Trophoblast cell (in vitro differentiated cells and primary cell): Measurements from ENCODE around the gene OTOG.

Experiments used
- DNase-seq, 2 donors: peaks; one replicate each; pipeline ENCODE4 v3.0.0-alpha.2; 2016
- H2AFZ ChIP-seq: 2 replicates; pipeline ENCODE4 v1.6.1; 2013; ENCODE audit warnings: low read length, moderate library complexity, mild to moderate bottlenecking; ENCODE audit not compliant: insufficient read depth, poor library complexity
- H2AK5ac ChIP-seq: 2 replicates; pipeline ENCODE4 v1.6.1; 2013; ENCODE audit warnings: mild to moderate bottlenecking, low read length
- H2BK120ac ChIP-seq: 2 replicates; pipeline ENCODE4 v1.6.1; 2013; ENCODE audit warnings: low read length, mild to moderate bottlenecking, moderate library complexity; ENCODE audit not compliant: insufficient read depth, poor library complexity
- H2BK12ac ChIP-seq: 2 replicates; pipeline ENCODE4 v1.6.1; 2013; ENCODE audit warnings: mild to moderate bottlenecking, low read length, moderate library complexity
- H2BK5ac ChIP-seq: 2 replicates; pipeline ENCODE4 v1.6.1; 2013; ENCODE audit warnings: low read length, low read depth, moderate library complexity, mild to moderate bottlenecking; ENCODE audit not compliant: poor library complexity
- H3K14ac ChIP-seq: 2 replicates; pipeline ENCODE4 v1.6.1; 2013; ENCODE audit warnings: mild to moderate bottlenecking, low read length
- H3K18ac ChIP-seq: 2 replicates; pipeline ENCODE4 v1.6.1; 2013; ENCODE audit warnings: mild to moderate bottlenecking, low read length
- H3K23ac ChIP-seq: 2 replicates; pipeline ENCODE4 v1.6.1; 2013; ENCODE audit warnings: low read length
- H3K27ac ChIP-seq: 2 replicates; pipeline ENCODE4 v1.5.1; 2013; ENCODE audit warnings: low read depth, mild to moderate bottlenecking, inconsistent platforms, low read length, moderate library complexity
- H3K27me3 ChIP-seq: 2 replicates; pipeline ENCODE4 v1.6.1; 2013; ENCODE audit warnings: inconsistent platforms, mild to moderate bottlenecking, low read length, moderate library complexity; ENCODE audit not compliant: insufficient read depth
- H3K36me3 ChIP-seq, 2 experiments: 1 replicate in 1 of 2; 2 replicates in 1 of 2; pipeline ENCODE4 v1.6.1; 2013; ENCODE audit warnings: low read length in 2 of 2, mild to moderate bottlenecking in 2 of 2, moderate library complexity in 1 of 2; ENCODE audit not compliant: insufficient read depth in 2 of 2, control insufficient read depth in 1 of 2
- H3K4ac ChIP-seq: 2 replicates; pipeline ENCODE4 v1.6.1; 2013; ENCODE audit warnings: low read depth, mild to moderate bottlenecking, low read length, moderate library complexity
- H3K4me1 ChIP-seq, 2 experiments: 1 replicate in 1 of 2; 2 replicates in 1 of 2; pipeline ENCODE4 v1.6.1; 2013; ENCODE audit warnings: low read length in 2 of 2, mild to moderate bottlenecking in 2 of 2, moderate library complexity in 1 of 2; ENCODE audit not compliant: insufficient read depth in 2 of 2, control insufficient read depth in 1 of 2
- H3K4me2 ChIP-seq: 2 replicates; pipeline ENCODE4 v1.6.1; 2013; ENCODE audit warnings: inconsistent platforms, mild to moderate bottlenecking, low read length, moderate library complexity
- H3K4me3 ChIP-seq: 2 replicates; pipeline ENCODE4 v1.5.1; 2013; ENCODE audit warnings: mild to moderate bottlenecking, low read depth, low read length, inconsistent platforms
- H3K79me1 ChIP-seq: one replicate; pipeline ENCODE4 v1.6.1; 2013; ENCODE audit warnings: low read length
- H3K79me2 ChIP-seq: 2 replicates; pipeline ENCODE4 v1.6.1; 2013; ENCODE audit warnings: low read length, mild to moderate bottlenecking; ENCODE audit not compliant: control insufficient read depth, insufficient read depth, poor library complexity
- H3K9ac ChIP-seq: 2 replicates; pipeline ENCODE4 v1.6.1; 2013; ENCODE audit warnings: mild to moderate bottlenecking, low read length
- H3K9me3 ChIP-seq: 2 replicates; pipeline ENCODE4 v1.6.1; 2013; ENCODE audit warnings: low read depth, mild to moderate bottlenecking, control low read depth, inconsistent platforms, low read length; ENCODE audit not compliant: insufficient read depth
- H4K12ac ChIP-seq: 2 replicates; pipeline ENCODE4 v1.6.1; 2013; ENCODE audit warnings: low read depth, mild to moderate bottlenecking, low read length, moderate library complexity
- H4K8ac ChIP-seq: 2 replicates; pipeline ENCODE4 v1.6.1; 2013; ENCODE audit warnings: low read depth, mild to moderate bottlenecking, low read length, moderate library complexity
- H4K91ac ChIP-seq: one replicate; pipeline ENCODE4 v1.6.1; 2013; ENCODE audit warnings: low read depth, mild to moderate bottlenecking, low read length, moderate library complexity
- WGBS: extraction: QIAGEN DNeasy Blood & Tissue Kit; methylation state at CpG from one replicate; pipeline ENCODE4 v1.1.7; 2013; ENCODE audit warnings: missing lambda C conversion rate; ENCODE audit not compliant: insufficient read length, insufficient coverage; ENCODE audit errors: extremely low coverage; 5-methylcytosine and 5-hydroxymethylcytosine counted together

OTOG gene

GRCh38 chr11:17552041-17552355, 4.9 kb downstream of the OTOG start:
- H2BK12ac ChIP-seq, result no peak overlapping the region

GRCh38 chr11:17552392-17553248, 5.6 kb downstream of the OTOG start:
- no peak overlapping the region for H3K23ac ChIP-seq
- H2BK12ac ChIP-seq, result no peak overlapping the region
- H2BK5ac ChIP-seq, result no peak overlapping the region
- no peaks in the 10 kb centered on the region for H3K79me2 ChIP-seq
- no peak overlapping the region for H3K4ac ChIP-seq
- no peak overlapping the region for H3K9ac ChIP-seq
- no CpG with 5 or more reads among the region's 10 CpGs for WGBS
- H2AK5ac ChIP-seq, result no peak overlapping the region
- H4K8ac ChIP-seq, result no peak overlapping the region
- no peak overlapping the region for H3K14ac ChIP-seq
- no peaks in the 10 kb centered on the region for H3K9me3 ChIP-seq
- no peak overlapping the region for H3K18ac ChIP-seq
- no peaks in the 10 kb centered on the region for H3K27me3 ChIP-seq
- no peak overlapping the region for H2BK120ac ChIP-seq
- no peak overlapping the region for H3K27ac ChIP-seq
- H3K4me1 ChIP-seq, result peaks cover 0 to under 1% of the 10 kb centered on the region in 2 experiments
- no peak overlapping the region for H4K91ac ChIP-seq
- no peaks in the 10 kb centered on the region for H3K36me3 ChIP-seq
- no peak overlapping the region for H2AFZ ChIP-seq
- no peak overlapping the region for H3K4me2 ChIP-seq
- no peaks in the 10 kb centered on the region for H3K79me1 ChIP-seq
- DNase-seq, result no peak
- H4K12ac ChIP-seq, result no peak overlapping the region
- H3K4me3 ChIP-seq, result no peak overlapping the region

More at GRCh38 chr11:17552041-17552355, 4.9 kb downstream of the OTOG start:
- H3K9ac ChIP-seq, result no peak overlapping the region
- H3K18ac ChIP-seq, result no peak overlapping the region
- H3K9me3 ChIP-seq, result no peaks in the 10 kb centered on the region
- no CpG with 5 or more reads among the region's 4 CpGs for WGBS
- no peaks in the 10 kb centered on the region for H3K36me3 ChIP-seq
- H3K79me2 ChIP-seq, result no peaks in the 10 kb centered on the region
- no peak overlapping the region for H4K12ac ChIP-seq
- H3K14ac ChIP-seq, result no peak overlapping the region
- H3K4me2 ChIP-seq, result no peak overlapping the region
- no peak overlapping the region for H3K4ac ChIP-seq
- H3K79me1 ChIP-seq, result no peaks in the 10 kb centered on the region
- H4K91ac ChIP-seq, result no peak overlapping the region
- no peak overlapping the region for H2BK5ac ChIP-seq
- H3K23ac ChIP-seq, result no peak overlapping the region
- peaks cover 5 to 7% of the 10 kb centered on the region in 2 experiments for H3K4me1 ChIP-seq
- H4K8ac ChIP-seq, result no peak overlapping the region
- no peak overlapping the region for H2BK120ac ChIP-seq
- H3K27me3 ChIP-seq, result no peaks in the 10 kb centered on the region
- H2AFZ ChIP-seq, result no peak overlapping the region
- no peak for DNase-seq
- H3K27ac ChIP-seq, result no peak overlapping the region
- no peak overlapping the region for H2AK5ac ChIP-seq
- no peak overlapping the region for H3K4me3 ChIP-seq

DNA sequence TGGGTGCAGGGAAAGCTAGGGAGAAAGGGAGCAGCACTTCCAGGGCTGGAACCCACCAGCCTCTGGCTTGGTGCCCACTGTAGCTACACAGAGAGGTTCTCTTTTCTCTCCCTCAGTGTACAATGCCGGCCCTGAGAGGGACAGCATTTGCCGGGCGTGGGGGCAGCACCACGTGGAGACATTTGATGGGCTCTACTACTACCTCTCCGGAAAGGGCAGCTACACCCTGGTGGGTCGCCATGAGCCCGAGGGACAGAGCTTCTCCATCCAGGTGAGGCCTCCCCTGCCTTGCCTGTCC, 6.1 kb downstream of the OTOG start:
- Histone ChIP-seq H3K79me1 (no peaks in the 10 kb centered on the region), H3K23ac (no peak overlapping the region), H2BK5ac (no peak overlapping the region), H3K9ac (no peak overlapping the region), H3K4me1 (no peaks in the 10 kb centered on the region), H3K79me2 (no peaks in the 10 kb centered on the region), H3K27ac (no peak overlapping the region), H3K4ac (no peak overlapping the region), H3K4me3 (no peak overlapping the region), H2AFZ (no peak overlapping the region), H2BK12ac (no peak overlapping the region), H4K8ac (no peak overlapping the region), H3K4me2 (no peak overlapping the region), H3K36me3 (no peaks in the 10 kb centered on the region), H3K27me3 (no peaks in the 10 kb centered on the region), H3K18ac (no peak overlapping the region), H3K14ac (no peak overlapping the region), H4K91ac (no peak overlapping the region), H3K9me3 (no peaks in the 10 kb centered on the region), H2AK5ac (no peak overlapping the region), H4K12ac (no peak overlapping the region), H2BK120ac (no peak overlapping the region)
- WGBS, result no CpG with 5 or more reads among the region's 7 CpGs
- DNase-seq, result no peak

GRCh38 chr11:17554487-17554886, 7.4 kb downstream of the OTOG start:
- no peak overlapping the region for H3K4me2 ChIP-seq
- no peak overlapping the region for H2BK120ac ChIP-seq
- no peak overlapping the region for H3K18ac ChIP-seq
- H3K9me3 ChIP-seq, result no peaks in the 10 kb centered on the region
- no CpG with 5 or more reads among the region's 4 CpGs for WGBS
- no peaks in the 10 kb centered on the region for H3K79me1 ChIP-seq
- no peaks in the 10 kb centered on the region for H3K27me3 ChIP-seq
- H4K8ac ChIP-seq, result no peak overlapping the region
- no peak for DNase-seq
- no peak overlapping the region for H3K4ac ChIP-seq
- H3K27ac ChIP-seq, result no peak overlapping the region
- H3K14ac ChIP-seq, result no peak overlapping the region
- no peak overlapping the region for H2BK12ac ChIP-seq
- H3K79me2 ChIP-seq, result no peaks in the 10 kb centered on the region
- H3K4me3 ChIP-seq, result no peak overlapping the region
- no peak overlapping the region for H4K91ac ChIP-seq
- no peak overlapping the region for H2BK5ac ChIP-seq
- H3K4me1 ChIP-seq, result no peaks in the 10 kb centered on the region
- H3K9ac ChIP-seq, result no peak overlapping the region
- H2AK5ac ChIP-seq, result no peak overlapping the region
- no peaks in the 10 kb centered on the region for H3K36me3 ChIP-seq
- no peak overlapping the region for H4K12ac ChIP-seq
- no peak overlapping the region for H2AFZ ChIP-seq
- no peak overlapping the region for H3K23ac ChIP-seq
